Testis (tissue), 3 donors: ENCODE results near the gene SLC16A7. TPM values are rescaled to one million over a fixed set of nuclear protein-coding genes. Genes with fewer than 3 reads are reported as not detected.

Experiments
- DNase-seq: peaks from one replicate; pipeline ENCODE4 v3.0.0-alpha.2; 2019
- H3K27ac ChIP-seq, 2 donors: fragments of 200-600 bp; sonication (generic); one replicate each; pipeline ENCODE4 v1.5.1; 2019
- H3K27me3 ChIP-seq: fragments of 200-600 bp; sonication (generic); one replicate; pipeline ENCODE4 v1.5.1; 2019
- H3K36me3 ChIP-seq: fragments of 200-600 bp; sonication (generic); one replicate; pipeline ENCODE4 v1.5.1; 2017; ENCODE audit warnings: low read depth; ENCODE audit errors: missing control alignments
- H3K4me1 ChIP-seq: fragments of 200-600 bp; sonication (generic); one replicate; pipeline ENCODE4 v1.5.1; 2019
- H3K4me3 ChIP-seq, 2 donors: fragments of 200-600 bp; sonication (generic); one replicate each; pipeline ENCODE4 v1.5.1; 2017 to 2019
- H3K9me3 ChIP-seq: fragments of 200-600 bp; sonication (generic); one replicate; pipeline ENCODE4 v1.5.1; 2017
- POLR2A ChIP-seq: fragments of 450-650 bp; IDR thresholded peaks from one replicate; pipeline ENCODE4 v1.6.1; 2017; ENCODE audit warnings: antibody characterized with exemption, mild to moderate bottlenecking, moderate library complexity
- WGBS, 2 donors: methylation state at CpG; one replicate each; pipeline ENCODE4 v1.1.5; 2018; 5-methylcytosine and 5-hydroxymethylcytosine counted together
- intact Hi-C: fragments of 100-400 bp; cut with DNase I; formaldehyde crosslinking; loops from one replicate; pipeline ENCODE4 v1.15.1; 2023; ENCODE audit warnings: low total_unique reads
- polyA plus RNA-seq: library from polyadenylated mRNA; stranded (reverse); fragments of 350-450 nt; fragmentation: Illumina TruSeq; extraction: RNeasy Lipid Tissue Mini Kit (QIAGEN cat#74804); gene quantifications from one replicate; pipeline ENCODE4 v1.2.3, GENCODE V29; 2014; ENCODE audit warnings: low read depth, low replicate concordance; ENCODE audit not compliant: insufficient read depth
- total RNA-seq, 2 donors: library from RNA; depleted of rRNA; stranded (reverse); fragments of >200 nt; gene quantifications; one replicate each; pipeline ENCODE4 v1.2.3, GENCODE V29; 2016
- TF ChIP-seq, protein P1 (sequence below), 3 experiments: fragments of 450-650 bp in 2 of 3; fragments of 200-600 bp in 1 of 3; sonication (generic) in 1 of 3; IDR thresholded peaks; one replicate each; pipeline ENCODE4 v1.5.1; 2016 to 2019; ENCODE audit warnings: antibody characterized with exemption in 3 of 3, mild to moderate bottlenecking in 2 of 3, moderate library complexity in 1 of 3

SLC16A7 gene
- total and polyA plus RNA-seq, 3 donors from 2014 or later, result 10.5 to 38.0 (median 15.9) TPM

GRCh38 chr12:59574406-59574805, 21.4 kb upstream of the SLC16A7 start:
- H3K27ac ChIP-seq, result no peak overlapping the region
- no peak overlapping the region for H3K4me3 ChIP-seq
- no peaks in the 10 kb centered on the region for H3K27me3 ChIP-seq
- no peak for TF ChIP-seq POLR2A
- TF ChIP-seq, protein P1, sequence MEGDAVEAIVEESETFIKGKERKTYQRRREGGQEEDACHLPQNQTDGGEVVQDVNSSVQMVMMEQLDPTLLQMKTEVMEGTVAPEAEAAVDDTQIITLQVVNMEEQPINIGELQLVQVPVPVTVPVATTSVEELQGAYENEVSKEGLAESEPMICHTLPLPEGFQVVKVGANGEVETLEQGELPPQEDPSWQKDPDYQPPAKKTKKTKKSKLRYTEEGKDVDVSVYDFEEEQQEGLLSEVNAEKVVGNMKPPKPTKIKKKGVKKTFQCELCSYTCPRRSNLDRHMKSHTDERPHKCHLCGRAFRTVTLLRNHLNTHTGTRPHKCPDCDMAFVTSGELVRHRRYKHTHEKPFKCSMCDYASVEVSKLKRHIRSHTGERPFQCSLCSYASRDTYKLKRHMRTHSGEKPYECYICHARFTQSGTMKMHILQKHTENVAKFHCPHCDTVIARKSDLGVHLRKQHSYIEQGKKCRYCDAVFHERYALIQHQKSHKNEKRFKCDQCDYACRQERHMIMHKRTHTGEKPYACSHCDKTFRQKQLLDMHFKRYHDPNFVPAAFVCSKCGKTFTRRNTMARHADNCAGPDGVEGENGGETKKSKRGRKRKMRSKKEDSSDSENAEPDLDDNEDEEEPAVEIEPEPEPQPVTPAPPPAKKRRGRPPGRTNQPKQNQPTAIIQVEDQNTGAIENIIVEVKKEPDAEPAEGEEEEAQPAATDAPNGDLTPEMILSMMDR (IDR thresholded peaks at IDR 0.05), result no peak
- no peaks in the 10 kb centered on the region for H3K4me1 ChIP-seq
- DNase-seq, result no peak
- no peaks in the 10 kb centered on the region for H3K9me3 ChIP-seq
- intact Hi-C loops, result no loop called here
- H3K36me3 ChIP-seq, result no peaks in the 10 kb centered on the region

GRCh38 chr12:59575826-59576225, 20.0 kb upstream of the SLC16A7 start:
- Histone ChIP-seq H3K4me3 (no peak overlapping the region), H3K36me3 (no peaks in the 10 kb centered on the region), H3K4me1 (no peaks in the 10 kb centered on the region), H3K27ac (no peak overlapping the region), H3K27me3 (no peaks in the 10 kb centered on the region), H3K9me3 (no peaks in the 10 kb centered on the region)
- 93 to 96% methylated on average over 2 of the region's 2 CpGs for WGBS, 2 donors
- no peak for DNase-seq
- TF ChIP-seq, protein P1 (IDR thresholded peaks at IDR 0.05), result no peak
- TF ChIP-seq POLR2A, result no peak
- intact Hi-C loops, result no loop called here

DNA sequence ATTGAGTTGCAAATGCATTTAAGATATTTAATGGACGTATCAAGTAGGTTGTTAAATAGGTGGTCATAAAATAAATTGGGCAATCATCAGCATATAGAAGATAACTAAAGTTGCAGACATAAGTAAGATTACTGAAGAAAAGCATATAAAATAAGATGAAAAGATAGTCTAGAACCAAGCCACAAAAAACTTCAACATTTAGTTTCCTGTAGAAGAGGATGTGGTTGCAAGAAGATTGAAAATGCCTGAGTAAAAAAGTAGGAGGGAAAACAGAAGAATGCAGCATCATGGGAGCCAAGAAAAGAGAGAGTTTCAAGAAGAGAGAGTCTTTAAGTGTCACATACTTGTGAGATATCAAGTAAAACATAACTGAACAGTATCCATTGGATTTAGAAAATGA, 17.6 kb upstream of the SLC16A7 start:
- WGBS, 2 donors, result 76 to 90% methylated on average over 1 of the region's 1 CpG
- H3K9me3 ChIP-seq, result no peaks in the 10 kb centered on the region
- no peaks in the 10 kb centered on the region for H3K36me3 ChIP-seq
- TF ChIP-seq, protein P1 (IDR thresholded peaks at IDR 0.05), result no peak
- TF ChIP-seq POLR2A, result no peak
- no peaks in the 10 kb centered on the region for H3K27me3 ChIP-seq
- no peak overlapping the region for H3K27ac ChIP-seq
- intact Hi-C loops, result no loop called here
- no peak overlapping the region for H3K4me3 ChIP-seq
- DNase-seq, result no peak
- no peaks in the 10 kb centered on the region for H3K4me1 ChIP-seq

GRCh38 chr12:59579631-59580030, 16.2 kb upstream of the SLC16A7 start:
- no peak for DNase-seq
- intact Hi-C loops, result no loop called here
- H3K36me3 ChIP-seq, result no peaks in the 10 kb centered on the region
- H3K9me3 ChIP-seq, result no peaks in the 10 kb centered on the region
- no peak overlapping the region for H3K4me3 ChIP-seq
- H3K27me3 ChIP-seq, result no peaks in the 10 kb centered on the region
- no peak for TF ChIP-seq POLR2A
- TF ChIP-seq, protein P1 (IDR thresholded peaks at IDR 0.05), result no peak
- H3K27ac ChIP-seq, result no peak overlapping the region
- H3K4me1 ChIP-seq, result no peaks in the 10 kb centered on the region
- 73 to 91% methylated on average over 2 of the region's 2 CpGs for WGBS, 2 donors

- H3K27me3 ChIP-seq, result no peaks in the 10 kb centered on the region
- intact Hi-C loops, result no loop called here
- no peaks in the 10 kb centered on the region for H3K36me3 ChIP-seq
- TF ChIP-seq, protein P1 (IDR thresholded peaks at IDR 0.05), result no peak
- no peak for TF ChIP-seq POLR2A
- WGBS, 2 donors, result 54 to 74% methylated on average over 2 of the region's 2 CpGs
- no peak for DNase-seq
- no peaks in the 10 kb centered on the region for H3K4me1 ChIP-seq
- no peak overlapping the region for H3K4me3 ChIP-seq
- no peak overlapping the region for H3K27ac ChIP-seq
- H3K9me3 ChIP-seq, result no peaks in the 10 kb centered on the region
Measured at GRCh38 chr12:59580050-59580449, 15.8 kb upstream of the SLC16A7 start.
